Keratinocyte (primary cell): ENCODE data around the gene HTR3E. TPM values are rescaled to one million over a fixed set of nuclear protein-coding genes. Genes with fewer than 3 reads are reported as not detected.
"Not testable (repeated sequence)": the region's sequence is repeated elsewhere in the genome, so short reads cannot be mapped to it uniquely, and the experiment has no call there.

Experiments
- DNase-seq: peaks from one replicate; pipeline ENCODE4 v3.0.0-alpha.2; 2011; ENCODE audit warnings: low read depth, missing footprints, low spot score
- FAIRE-seq: peaks from 2 replicates; lab custom pipeline; 2011; peaks lifted over from hg19 to GRCh38; lab: Jason Lieb, UNC
- H2AFZ ChIP-seq: 2 replicates; pipeline ENCODE4 v1.6.0; 2012; ENCODE audit warnings: low read length, control low read depth, inconsistent platforms; ENCODE audit not compliant: control insufficient read depth
- H3K27ac ChIP-seq: 2 replicates; pipeline ENCODE4 v1.5.1; 2011; ENCODE audit warnings: low read length; ENCODE audit not compliant: control insufficient read depth, insufficient read depth
- H3K27me3 ChIP-seq: 3 replicates; pipeline ENCODE4 v1.6.0; 2011; ENCODE audit warnings: low read length; ENCODE audit not compliant: control insufficient read depth, insufficient read depth; ENCODE audit errors: extremely low read depth
- H3K36me3 ChIP-seq, 2 experiments: 2 replicates in 1 of 2; 3 replicates in 1 of 2; pipeline ENCODE4 v1.5.1; 2011; ENCODE audit warnings: low read length in 2 of 2, mild to moderate bottlenecking in 1 of 2; ENCODE audit not compliant: control insufficient read depth in 2 of 2, insufficient read depth in 2 of 2; ENCODE audit errors: extremely low read depth in 1 of 2
- H3K4me1 ChIP-seq: 3 replicates; pipeline ENCODE4 v1.5.1; 2011; ENCODE audit warnings: low read length; ENCODE audit not compliant: control insufficient read depth, insufficient read depth; ENCODE audit errors: extremely low read depth
- H3K4me2 ChIP-seq: 3 replicates; pipeline ENCODE4 v1.6.0; 2011; ENCODE audit warnings: low read depth, low read length; ENCODE audit not compliant: control insufficient read depth, insufficient read depth; ENCODE audit errors: extremely low read depth
- H3K4me3 ChIP-seq, 3 experiments: fragments of 200-600 bp in 1 of 3; sonication (generic) in 1 of 3; 2 replicates in 2 of 3; 3 replicates in 1 of 3; pipeline ENCODE4 v1.5.1; 2011 to 2016; ENCODE audit warnings: low read length in 3 of 3, mild to moderate bottlenecking in 3 of 3, control low read depth in 2 of 3, inconsistent platforms in 1 of 3, low read depth in 1 of 3, mixed read lengths in 1 of 3, mixed run types in 1 of 3, moderate library complexity in 1 of 3; ENCODE audit not compliant: control insufficient read depth in 2 of 3, insufficient read depth in 2 of 3; ENCODE audit errors: extremely low read depth in 1 of 3
- H3K79me2 ChIP-seq: 2 replicates; pipeline ENCODE4 v1.6.0; 2012; ENCODE audit warnings: low read length; ENCODE audit not compliant: control insufficient read depth, insufficient read depth
- H3K9ac ChIP-seq: 3 replicates; pipeline ENCODE4 v1.6.0; 2011; ENCODE audit warnings: low read length; ENCODE audit not compliant: control insufficient read depth, insufficient read depth; ENCODE audit errors: extremely low read depth
- H3K9me1 ChIP-seq: 3 replicates; pipeline ENCODE4 v1.6.0; 2011; ENCODE audit warnings: low read length; ENCODE audit not compliant: control insufficient read depth, insufficient read depth; ENCODE audit errors: extremely low read depth
- H3K9me3 ChIP-seq: 2 replicates; pipeline ENCODE4 v1.5.1; 2012; ENCODE audit warnings: low read depth, low read length; ENCODE audit not compliant: control insufficient read depth
- H4K20me1 ChIP-seq: 3 replicates; pipeline ENCODE4 v1.6.0; 2011; ENCODE audit warnings: low read length; ENCODE audit not compliant: control insufficient read depth, insufficient read depth; ENCODE audit errors: extremely low read depth
- EZH2 ChIP-seq: IDR thresholded peaks from one replicate; pipeline ENCODE4 v1.6.1; 2012; ENCODE audit warnings: inconsistent platforms, mild to moderate bottlenecking, low read length, moderate library complexity
- dilution Hi-C: fragments of 300-500 bp; cut with MboI; formaldehyde crosslinking; loops from one replicate; pipeline ENCODE4 v1.7.0; 2020; ENCODE audit warnings: low sequenced_read_pairs; ENCODE audit not compliant: extremely low pct_ligation_motif_present
- polyA plus RNA-seq, 5 experiments: library from polyadenylated mRNA; depleted of rRNA in 3 of 5; stranded (reverse) in 3 of 5; stranded (forward) in 1 of 5; unstranded in 1 of 5; fragments of >200 nt; gene quantifications; 1 replicate in 1 of 5; 2 replicates in 3 of 5; 3 replicates in 1 of 5; pipeline versions ENCODE4 v1.2.1 to v1.2.3, GENCODE V29; 2011 to 2012; ENCODE audit warnings: missing spikeins in 2 of 5, low read depth in 1 of 5, low replicate concordance in 1 of 5
- TF ChIP-seq, protein P1 (sequence below), 3 experiments: IDR thresholded peaks in 1 of 3; conservative IDR thresholded peaks in 1 of 3; optimal IDR thresholded peaks in 1 of 3; 2 replicates in 2 of 3; 3 replicates in 1 of 3; pipeline versions ENCODE3 to v1.5.1; 2011; ENCODE audit warnings: low read length in 3 of 3, mild to moderate bottlenecking in 3 of 3, moderate library complexity in 2 of 3, control low read depth in 1 of 3, inconsistent platforms in 1 of 3; ENCODE audit not compliant: insufficient read depth in 2 of 3; ENCODE audit errors: extremely low read depth in 1 of 3

Gene HTR3E
- polyA plus RNA-seq, 1 donor (not counting 4 experiments of a cell fraction or from before 2014, with no cell fraction given) = not detected

DNA sequence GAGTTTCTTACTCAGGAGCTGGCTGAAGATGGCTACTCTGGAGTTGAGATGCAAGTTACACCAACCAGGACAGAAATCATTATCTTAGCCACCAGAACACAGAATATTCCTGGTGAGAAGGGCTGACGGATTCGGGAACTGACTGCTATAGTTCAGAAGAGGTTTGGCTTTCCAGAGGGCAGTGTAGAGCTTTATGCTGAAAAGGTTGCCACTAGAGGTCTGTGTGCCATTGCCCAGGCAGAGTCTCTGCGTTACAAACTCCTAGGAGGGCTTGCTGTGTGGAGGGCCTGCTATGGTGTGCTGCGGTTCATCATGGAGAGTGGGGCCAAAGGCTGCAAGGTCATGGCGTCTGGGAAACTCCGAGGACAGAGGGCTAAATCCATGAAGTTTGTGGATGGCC is 52.9 kb downstream of the HTR3E start:
- H2AFZ ChIP-seq, H3K9me1 ChIP-seq, FAIRE-seq, dilution Hi-C loops, H3K4me3 ChIP-seq, H3K36me3 ChIP-seq, H3K9me3 ChIP-seq, H3K27me3 ChIP-seq, H3K9ac ChIP-seq, H4K20me1 ChIP-seq, H3K4me2 ChIP-seq, H3K79me2 ChIP-seq, H3K27ac ChIP-seq, DNase-seq, H3K4me1 ChIP-seq: not testable (repeated sequence)
- TF ChIP-seq, protein P1, sequence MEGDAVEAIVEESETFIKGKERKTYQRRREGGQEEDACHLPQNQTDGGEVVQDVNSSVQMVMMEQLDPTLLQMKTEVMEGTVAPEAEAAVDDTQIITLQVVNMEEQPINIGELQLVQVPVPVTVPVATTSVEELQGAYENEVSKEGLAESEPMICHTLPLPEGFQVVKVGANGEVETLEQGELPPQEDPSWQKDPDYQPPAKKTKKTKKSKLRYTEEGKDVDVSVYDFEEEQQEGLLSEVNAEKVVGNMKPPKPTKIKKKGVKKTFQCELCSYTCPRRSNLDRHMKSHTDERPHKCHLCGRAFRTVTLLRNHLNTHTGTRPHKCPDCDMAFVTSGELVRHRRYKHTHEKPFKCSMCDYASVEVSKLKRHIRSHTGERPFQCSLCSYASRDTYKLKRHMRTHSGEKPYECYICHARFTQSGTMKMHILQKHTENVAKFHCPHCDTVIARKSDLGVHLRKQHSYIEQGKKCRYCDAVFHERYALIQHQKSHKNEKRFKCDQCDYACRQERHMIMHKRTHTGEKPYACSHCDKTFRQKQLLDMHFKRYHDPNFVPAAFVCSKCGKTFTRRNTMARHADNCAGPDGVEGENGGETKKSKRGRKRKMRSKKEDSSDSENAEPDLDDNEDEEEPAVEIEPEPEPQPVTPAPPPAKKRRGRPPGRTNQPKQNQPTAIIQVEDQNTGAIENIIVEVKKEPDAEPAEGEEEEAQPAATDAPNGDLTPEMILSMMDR (optimal IDR thresholded peaks at IDR 0.05 in 1 of 3, IDR thresholded peaks at IDR 0.05 in 1 of 3, conservative IDR thresholded peaks at IDR 0.05 in 1 of 3; ENCODE audit: extremely low read depth in 1 of 3, insufficient read depth in 2 of 3, low read length in 3 of 3) = peak in 2 of 3 experiments; percentile 5 to 8

DNA sequence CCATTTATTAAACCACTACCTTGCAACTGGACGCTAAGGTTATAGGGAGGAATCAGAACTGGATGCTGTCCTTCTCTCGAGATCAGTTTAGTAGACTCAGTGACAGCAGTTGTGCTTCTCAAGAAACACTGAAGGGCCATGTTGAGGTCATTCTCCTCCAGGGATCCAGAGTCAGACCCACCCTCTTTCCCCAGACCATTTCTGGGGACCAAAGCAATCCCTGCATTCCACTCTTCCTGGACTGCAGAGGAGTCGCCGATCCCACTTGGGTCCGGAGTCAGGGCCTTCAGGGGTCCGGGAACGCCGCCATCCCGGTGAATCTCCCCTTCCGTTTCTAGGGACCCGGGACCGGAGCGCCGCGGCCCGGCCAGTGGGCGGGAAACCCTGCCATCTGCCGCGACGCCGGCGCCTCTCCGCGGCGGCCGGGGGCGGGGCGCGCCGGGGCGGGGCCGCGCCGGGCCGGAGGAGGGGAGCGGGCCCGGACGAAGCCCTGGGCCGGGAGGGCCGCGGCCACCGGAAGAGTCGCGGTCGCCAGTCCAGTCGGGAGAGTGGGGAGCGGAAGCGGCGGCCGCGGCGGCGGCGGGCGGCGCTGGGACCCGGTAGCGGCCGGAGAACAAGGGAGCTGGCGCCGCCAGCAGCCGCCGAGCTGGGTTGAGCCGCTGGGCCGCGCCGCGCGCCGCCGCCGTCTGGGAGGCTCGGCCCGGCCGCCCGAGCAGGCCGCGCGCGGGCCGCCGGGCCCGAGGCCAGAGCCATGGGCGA is 58.2 kb downstream of the HTR3E start, which contains the start of gene DVL3:
Gene DVL3 (plus strand): TSS at position 493 of the 759 bp plus-strand sequence. CDS start 259 bp downstream, at position 752.
- H3K9ac ChIP-seq = peak within 1 kb of the TSS; percentile 85
- no peaks in the 10 kb centered on the region for H3K27me3 ChIP-seq
- peaks cover 5% of the 10 kb centered on the region for H3K4me1 ChIP-seq
- H3K79me2 ChIP-seq = peaks cover 42% of the 10 kb centered on the region
- no peaks in the 10 kb centered on the region for H4K20me1 ChIP-seq
- peak within 1 kb of the TSS; percentile 80 to 97 (median 94) for H3K4me3 ChIP-seq
- H3K9me3 ChIP-seq = no peaks in the 10 kb centered on the region
- no peak for FAIRE-seq
- peak within 1 kb of the TSS; percentile 95 for H2AFZ ChIP-seq
- no peak for DNase-seq
- H3K4me2 ChIP-seq = peak within 1 kb of the TSS; percentile 98
- peaks cover 0 to 2% of the 10 kb centered on the region in 2 experiments for H3K36me3 ChIP-seq
- dilution Hi-C loops = no loop called here
- no peaks in the 10 kb centered on the region for H3K9me1 ChIP-seq
- peak within 1 kb of the TSS; percentile 66 for H3K27ac ChIP-seq
- TF ChIP-seq EZH2 = no peak
- TF ChIP-seq, protein P1 (optimal IDR thresholded peaks at IDR 0.05 in 1 of 3, IDR thresholded peaks at IDR 0.05 in 1 of 3, conservative IDR thresholded peaks at IDR 0.05 in 1 of 3; ENCODE audit: extremely low read depth in 1 of 3, insufficient read depth in 2 of 3, low read length in 3 of 3) = no peak
